ENCODE data around the gene INO80E.

DNA sequence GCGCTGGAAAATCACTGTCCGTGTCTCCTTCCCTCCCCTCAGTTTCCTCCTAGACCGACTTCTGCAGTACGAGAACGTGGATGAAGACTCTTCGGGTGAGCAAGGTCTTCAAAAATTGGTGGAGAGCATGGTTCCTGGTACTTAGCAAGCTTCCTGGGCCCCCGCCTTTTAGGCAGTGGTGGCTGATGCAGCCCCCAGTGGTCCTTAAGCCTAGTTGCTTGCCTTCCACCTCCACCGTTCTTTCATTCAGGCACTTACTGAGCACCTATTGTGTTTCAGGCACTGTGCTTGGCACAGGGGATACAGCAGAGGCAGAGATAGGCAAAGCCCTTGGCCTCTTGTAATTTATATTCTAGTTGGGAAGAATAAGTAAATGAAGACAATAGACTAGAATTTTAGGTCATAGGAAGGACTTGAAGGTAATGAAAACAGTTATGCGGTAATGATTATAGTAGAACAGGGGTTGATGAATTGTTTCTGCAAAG lies 767 bp downstream of the INO80E start:
- TF ChIP-seq, protein P1, sequence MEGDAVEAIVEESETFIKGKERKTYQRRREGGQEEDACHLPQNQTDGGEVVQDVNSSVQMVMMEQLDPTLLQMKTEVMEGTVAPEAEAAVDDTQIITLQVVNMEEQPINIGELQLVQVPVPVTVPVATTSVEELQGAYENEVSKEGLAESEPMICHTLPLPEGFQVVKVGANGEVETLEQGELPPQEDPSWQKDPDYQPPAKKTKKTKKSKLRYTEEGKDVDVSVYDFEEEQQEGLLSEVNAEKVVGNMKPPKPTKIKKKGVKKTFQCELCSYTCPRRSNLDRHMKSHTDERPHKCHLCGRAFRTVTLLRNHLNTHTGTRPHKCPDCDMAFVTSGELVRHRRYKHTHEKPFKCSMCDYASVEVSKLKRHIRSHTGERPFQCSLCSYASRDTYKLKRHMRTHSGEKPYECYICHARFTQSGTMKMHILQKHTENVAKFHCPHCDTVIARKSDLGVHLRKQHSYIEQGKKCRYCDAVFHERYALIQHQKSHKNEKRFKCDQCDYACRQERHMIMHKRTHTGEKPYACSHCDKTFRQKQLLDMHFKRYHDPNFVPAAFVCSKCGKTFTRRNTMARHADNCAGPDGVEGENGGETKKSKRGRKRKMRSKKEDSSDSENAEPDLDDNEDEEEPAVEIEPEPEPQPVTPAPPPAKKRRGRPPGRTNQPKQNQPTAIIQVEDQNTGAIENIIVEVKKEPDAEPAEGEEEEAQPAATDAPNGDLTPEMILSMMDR (IDR thresholded peaks at IDR 0.05), result no peak
- TF ChIP-seq TCF7L2 (IDR thresholded peaks at IDR 0.05; ENCODE audit: low read depth, low read length) (no peak), POLR2AphosphoS5 (IDR thresholded peaks at IDR 0.05; ENCODE audit: low read depth, low read length) (no peak)
